B cell (primary cell): ENCODE results near the gene TINAG.

ENCODE experiments used
- CTCF ChIP-seq: fragments of 200-600 bp; IDR thresholded peaks from one replicate; pipeline ENCODE4 v1.8.0; 2022; ENCODE audit warnings: antibody characterized with exemption, mild to moderate bottlenecking
- EZH2 ChIP-seq: IDR thresholded peaks from 2 replicates; pipeline ENCODE4 v1.6.1; 2012; ENCODE audit warnings: borderline replicate concordance, low read depth, mild to moderate bottlenecking, moderate library complexity, low read length; ENCODE audit not compliant: insufficient read depth, poor library complexity, severe bottlenecking

GRCh38 chr6:54377776-54378175 lies 69.5 kb downstream of the TINAG start:
- TF ChIP-seq CTCF, result no peak
- no peak for TF ChIP-seq EZH2
